HL-60 (cell line): ENCODE results near the gene CD58.
"Not testable (repeated sequence)": the region's sequence is repeated elsewhere in the genome, so short reads cannot be mapped to it uniquely, and the experiment has no call there.

Experiments used
- GABPA ChIP-seq: IDR thresholded peaks from 2 replicates; pipeline ENCODE4 v1.6.1; 2012; ENCODE audit warnings: low read depth
- POLR2AphosphoS5 ChIP-seq: IDR thresholded peaks from 2 replicates; pipeline ENCODE4 v1.6.1; 2012; ENCODE audit warnings: low read depth
- REST ChIP-seq: IDR thresholded peaks from 2 replicates; pipeline ENCODE4 v1.6.1; 2012; ENCODE audit warnings: low read depth; ENCODE audit not compliant: insufficient replicate concordance
- SPI1 ChIP-seq: IDR thresholded peaks from 2 replicates; pipeline ENCODE4 v1.6.1; 2012; ENCODE audit warnings: low read depth, mild to moderate bottlenecking, borderline replicate concordance
- TF ChIP-seq, protein P1 (sequence below): IDR thresholded peaks from one replicate; pipeline ENCODE4 v1.5.1; 2011; ENCODE audit warnings: low read length, control low read depth, inconsistent platforms; ENCODE audit not compliant: insufficient read depth

DNA sequence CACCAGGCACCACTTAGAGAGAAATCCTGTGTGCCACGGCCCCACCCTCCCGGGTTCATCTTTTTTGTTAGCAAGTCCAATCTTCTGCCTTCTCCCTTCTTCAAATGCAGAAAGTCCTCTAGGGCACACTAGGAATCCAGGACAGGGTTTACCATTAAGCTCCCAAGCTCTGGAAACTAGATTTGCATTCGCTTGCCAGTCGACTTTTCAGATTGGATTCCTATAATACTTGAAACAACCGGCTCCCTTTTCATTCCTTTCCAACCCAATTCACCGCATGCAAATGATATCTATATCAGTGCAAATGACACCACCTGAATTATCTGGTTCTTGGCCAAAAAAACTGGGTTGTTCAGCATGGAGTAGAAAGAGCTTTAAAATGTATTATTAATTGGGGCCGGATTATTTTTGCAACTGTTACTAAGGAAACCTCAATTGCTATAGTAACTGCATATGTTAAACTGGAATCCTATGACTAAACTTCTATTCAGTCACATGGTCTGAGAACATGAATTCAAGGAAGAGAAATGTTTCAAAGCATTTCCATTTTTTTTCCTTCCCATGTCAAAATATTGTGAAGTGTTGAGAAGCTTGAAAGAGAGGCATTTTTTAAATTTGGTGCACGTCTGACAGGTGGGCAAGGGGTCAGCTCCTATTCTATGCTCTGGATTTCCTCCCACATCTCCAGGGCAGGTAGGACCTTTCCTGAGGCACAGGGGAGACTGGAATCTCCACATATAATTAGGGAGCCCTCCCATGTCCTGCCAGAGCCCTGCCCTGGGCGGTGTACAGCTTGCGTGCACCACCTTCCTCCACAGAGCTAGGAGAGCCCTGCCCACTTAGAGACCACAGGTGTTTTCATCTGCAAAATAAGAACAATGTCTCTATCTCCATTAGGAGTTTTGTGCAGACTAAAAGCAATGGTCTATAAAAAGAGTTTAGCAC is 20.5 kb upstream of the CD58 start:
- TF ChIP-seq, protein P1, sequence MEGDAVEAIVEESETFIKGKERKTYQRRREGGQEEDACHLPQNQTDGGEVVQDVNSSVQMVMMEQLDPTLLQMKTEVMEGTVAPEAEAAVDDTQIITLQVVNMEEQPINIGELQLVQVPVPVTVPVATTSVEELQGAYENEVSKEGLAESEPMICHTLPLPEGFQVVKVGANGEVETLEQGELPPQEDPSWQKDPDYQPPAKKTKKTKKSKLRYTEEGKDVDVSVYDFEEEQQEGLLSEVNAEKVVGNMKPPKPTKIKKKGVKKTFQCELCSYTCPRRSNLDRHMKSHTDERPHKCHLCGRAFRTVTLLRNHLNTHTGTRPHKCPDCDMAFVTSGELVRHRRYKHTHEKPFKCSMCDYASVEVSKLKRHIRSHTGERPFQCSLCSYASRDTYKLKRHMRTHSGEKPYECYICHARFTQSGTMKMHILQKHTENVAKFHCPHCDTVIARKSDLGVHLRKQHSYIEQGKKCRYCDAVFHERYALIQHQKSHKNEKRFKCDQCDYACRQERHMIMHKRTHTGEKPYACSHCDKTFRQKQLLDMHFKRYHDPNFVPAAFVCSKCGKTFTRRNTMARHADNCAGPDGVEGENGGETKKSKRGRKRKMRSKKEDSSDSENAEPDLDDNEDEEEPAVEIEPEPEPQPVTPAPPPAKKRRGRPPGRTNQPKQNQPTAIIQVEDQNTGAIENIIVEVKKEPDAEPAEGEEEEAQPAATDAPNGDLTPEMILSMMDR: not testable (repeated sequence)
- not testable (repeated sequence) for TF ChIP-seq GABPA, REST, POLR2AphosphoS5, SPI1
